ENCODE results near the gene LAMA2. TPM values are rescaled to one million over a fixed set of nuclear protein-coding genes. Genes with fewer than 3 reads are reported as not detected.
"Not testable (repeated sequence)": the region's sequence is repeated elsewhere in the genome, so short reads cannot be mapped to it uniquely, and the experiment has no call there.

Gene LAMA2
- total RNA-seq, 4 donors from 2014 or later, result 15.1 to 27.3 (median 25.0) TPM

GRCh38 chr6:129069006-129069405 lies 186.1 kb downstream of the LAMA2 start:
- DNase-seq (ENCODE audit: low spot score in 2 of 2), result no peak
- no peak overlapping the region for H3K4me3 ChIP-seq
- H3K9me3 ChIP-seq, result no peaks in the 10 kb centered on the region
- TF ChIP-seq POLR2AphosphoS5 (IDR thresholded peaks at IDR 0.05) (no peak), CTCF (IDR thresholded peaks at IDR 0.05) (no peak), POLR2A (IDR thresholded peaks at IDR 0.05) (no peak), EP300 (IDR thresholded peaks at IDR 0.05) (no peak)
- H3K27ac ChIP-seq, result no peak overlapping the region
- H3K4me1 ChIP-seq, result no peaks in the 10 kb centered on the region
- no peaks in the 10 kb centered on the region for H3K36me3 ChIP-seq
- H3K27me3 ChIP-seq, result no peaks in the 10 kb centered on the region

GRCh38 chr6:129073051-129073450 lies 190.1 kb downstream of the LAMA2 start:
- H3K9me3 ChIP-seq, result no peaks in the 10 kb centered on the region
- TF ChIP-seq CTCF (IDR thresholded peaks at IDR 0.05), result no peak
- TF ChIP-seq POLR2AphosphoS5 (IDR thresholded peaks at IDR 0.05), result no peak
- TF ChIP-seq EP300 (IDR thresholded peaks at IDR 0.05), result no peak
- no peak for TF ChIP-seq POLR2A (IDR thresholded peaks at IDR 0.05)
- H3K4me3 ChIP-seq, result no peak overlapping the region
- 91% methylated on average over 2 of the region's 2 CpGs for WGBS
- H3K4me1 ChIP-seq, result no peaks in the 10 kb centered on the region
- DNase-seq (ENCODE audit: low spot score in 2 of 2), result no peak
- no peaks in the 10 kb centered on the region for H3K27me3 ChIP-seq
- H3K36me3 ChIP-seq, result no peaks in the 10 kb centered on the region
- no peak overlapping the region for H3K27ac ChIP-seq

DNA sequence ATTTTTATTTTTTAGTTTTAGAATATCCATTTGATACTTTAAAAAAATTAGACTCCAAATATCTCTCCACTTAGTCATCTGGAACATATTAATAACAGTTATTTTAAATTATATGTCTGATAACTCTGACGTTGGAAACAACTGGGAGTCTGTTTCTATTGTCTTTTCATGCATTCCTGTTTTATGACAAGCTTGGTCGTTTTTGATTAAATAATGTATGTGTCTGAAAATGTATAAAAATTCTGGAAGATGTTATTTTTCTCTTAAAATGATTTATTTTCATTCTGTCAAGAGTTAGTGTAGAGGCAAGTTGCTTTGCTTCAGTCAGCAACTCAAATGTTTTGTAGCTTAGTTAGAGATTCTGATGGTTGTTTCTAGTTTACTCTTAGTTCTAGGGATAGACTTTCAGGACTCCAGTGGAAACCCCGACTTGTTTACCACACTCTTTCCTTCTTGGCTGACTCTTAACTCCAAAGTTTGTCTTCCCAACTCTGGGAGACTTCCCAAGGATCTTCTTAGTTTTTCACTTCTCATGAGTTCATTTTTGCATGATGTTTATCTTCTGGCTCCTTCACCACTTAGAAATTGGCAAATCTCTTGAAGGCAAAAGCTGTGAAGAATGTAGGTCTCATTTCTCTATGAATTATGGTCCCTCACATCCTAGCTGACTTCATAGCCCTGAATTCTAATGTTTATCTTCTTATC lies 190.9 kb downstream of the LAMA2 start:
- no peak overlapping the region for H3K4me3 ChIP-seq
- whole genome bisulfite sequencing, result 26% methylated on average over 3 of the region's 3 CpGs
- no peaks in the 10 kb centered on the region for H3K4me1 ChIP-seq
- H3K9me3 ChIP-seq, result no peaks in the 10 kb centered on the region
- no peaks in the 10 kb centered on the region for H3K27me3 ChIP-seq
- TF ChIP-seq CTCF (IDR thresholded peaks at IDR 0.05) (no peak), POLR2A (IDR thresholded peaks at IDR 0.05) (no peak), EP300 (IDR thresholded peaks at IDR 0.05) (no peak), POLR2AphosphoS5 (IDR thresholded peaks at IDR 0.05) (no peak)
- DNase-seq (ENCODE audit: low spot score in 2 of 2), result no peak
- peak overlapping the region; percentile 4 for H3K27ac ChIP-seq
- no peaks in the 10 kb centered on the region for H3K36me3 ChIP-seq

- H3K4me3 ChIP-seq, result no peak overlapping the region
- H3K27me3 ChIP-seq, result no peaks in the 10 kb centered on the region
- H3K27ac ChIP-seq, result no peak overlapping the region
- no peaks in the 10 kb centered on the region for H3K36me3 ChIP-seq
- no peaks in the 10 kb centered on the region for H3K4me1 ChIP-seq
- H3K9me3 ChIP-seq, result no peaks in the 10 kb centered on the region
- TF ChIP-seq POLR2AphosphoS5 (IDR thresholded peaks at IDR 0.05) (no peak), CTCF (IDR thresholded peaks at IDR 0.05) (no peak), POLR2A (IDR thresholded peaks at IDR 0.05) (no peak), EP300 (IDR thresholded peaks at IDR 0.05) (no peak)
- DNase-seq (ENCODE audit: low spot score in 2 of 2), result no peak
Measured at GRCh38 chr6:129084406-129084805, 201.5 kb downstream of the LAMA2 start.

GRCh38 chr6:129088481-129088880 lies 205.5 kb downstream of the LAMA2 start:
- 100% methylated on average over 9 of the region's 26 CpGs for WGBS
- DNase-seq (ENCODE audit: low spot score in 2 of 2), result not testable (repeated sequence)

GRCh38 chr6:129089357-129089756 lies 206.4 kb downstream of the LAMA2 start:
- Histone ChIP-seq H3K27ac (no peak overlapping the region), H3K27me3 (no peaks in the 10 kb centered on the region), H3K9me3 (no peaks in the 10 kb centered on the region), H3K4me3 (no peak overlapping the region), H3K36me3 (no peaks in the 10 kb centered on the region), H3K4me1 (peaks cover under 1% of the 10 kb centered on the region)
- TF ChIP-seq CTCF (IDR thresholded peaks at IDR 0.05), result no peak
- TF ChIP-seq POLR2AphosphoS5 (IDR thresholded peaks at IDR 0.05), result no peak
- TF ChIP-seq POLR2A (IDR thresholded peaks at IDR 0.05), result no peak
- TF ChIP-seq EP300 (IDR thresholded peaks at IDR 0.05), result no peak
- DNase-seq (ENCODE audit: low spot score in 2 of 2), result no peak
- WGBS, result 94% methylated on average over 1 of the region's 1 CpG

More at GRCh38 chr6:129088481-129088880, 205.5 kb downstream of the LAMA2 start:
- H3K36me3 ChIP-seq, H3K9me3 ChIP-seq, H3K4me1 ChIP-seq, H3K27me3 ChIP-seq, H3K27ac ChIP-seq, H3K4me3 ChIP-seq: not testable (repeated sequence)

Measured in suprapubic skin (tissue), 4 donors.